Bronchial epithelial cell (primary cell): ENCODE measurements around the gene LRWD1. TPM values are rescaled to one million over a fixed set of nuclear protein-coding genes. Genes with fewer than 3 reads are reported as not detected.

Experiments
- DNase-seq: peaks from one replicate; pipeline ENCODE4 v3.0.0-alpha.2; 2010; ENCODE audit warnings: low read depth
- FAIRE-seq: peaks from 2 replicates; lab custom pipeline; 2011; peaks lifted over from hg19 to GRCh38; lab: Jason Lieb, UNC
- H3K27me3 ChIP-seq: 2 replicates; pipeline ENCODE4 v1.5.1; 2011; ENCODE audit warnings: low read length; ENCODE audit not compliant: control insufficient read depth, insufficient read depth
- H3K36me3 ChIP-seq: 2 replicates; pipeline ENCODE4 v1.5.1; 2011; ENCODE audit warnings: low read length; ENCODE audit not compliant: control insufficient read depth, insufficient read depth
- H3K4me3 ChIP-seq: 2 replicates; pipeline ENCODE4 v1.5.1; 2011; ENCODE audit warnings: mild to moderate bottlenecking, low read depth, low read length, control low read depth
- CTCF ChIP-seq: IDR thresholded peaks from 2 replicates; pipeline ENCODE4 v1.5.1; 2011; ENCODE audit warnings: mild to moderate bottlenecking, moderate library complexity, low read length, control low read depth, inconsistent platforms; ENCODE audit not compliant: insufficient read depth, severe bottlenecking
- total RNA-seq: library from RNA; depleted of rRNA; stranded (reverse); fragments of >200 nt; gene quantifications from 2 replicates; pipeline ENCODE4 v1.2.1, GENCODE V29; 2014

LRWD1 gene
- total RNA-seq, 1 donor from 2014 or later, result 25.3 TPM

GRCh38 chr7:102427019-102427405 is 37.8 kb upstream of the LRWD1 start:
- no peak for DNase-seq
- no peak for TF ChIP-seq CTCF
- Histone ChIP-seq H3K4me3 (no peak overlapping the region), H3K27me3 (no peaks in the 10 kb centered on the region), H3K36me3 (peaks cover 12% of the 10 kb centered on the region)
- no peak for FAIRE-seq

GRCh38 chr7:102429141-102429899 is 35.5 kb upstream of the LRWD1 start:
- FAIRE-seq (no peak), DNase-seq (no peak)
- H3K27me3 ChIP-seq, result no peaks in the 10 kb centered on the region
- TF ChIP-seq CTCF, result no peak
- no peak overlapping the region for H3K4me3 ChIP-seq
- H3K36me3 ChIP-seq, result peaks cover 11% of the 10 kb centered on the region

GRCh38 chr7:102431617-102432298 is 33.0 kb upstream of the LRWD1 start:
- no peak overlapping the region for H3K4me3 ChIP-seq
- H3K27me3 ChIP-seq, result no peaks in the 10 kb centered on the region
- no peaks in the 10 kb centered on the region for H3K36me3 ChIP-seq
- TF ChIP-seq CTCF, result no peak
- FAIRE-seq, result no peak
- DNase-seq, result peak; percentile 17

- FAIRE-seq (no peak), DNase-seq (no peak)
- Histone ChIP-seq H3K36me3 (no peaks in the 10 kb centered on the region), H3K4me3 (peak overlapping the region; percentile 55), H3K27me3 (no peaks in the 10 kb centered on the region)
- no peak for TF ChIP-seq CTCF
These were observed 32.2 kb upstream of the LRWD1 start for GRCh38 chr7:102432442-102433218.

GRCh38 chr7:102433219-102434038 is 31.4 kb upstream of the LRWD1 start, which contains the start of gene ORAI2:
Gene ORAI2, plus strand, starts transcription at chr7:102433575. Its CDS starts 5,382 bp downstream, at chr7:102438957.
- no peak for TF ChIP-seq CTCF
- no peak for FAIRE-seq
- Histone ChIP-seq H3K27me3 (no peaks in the 10 kb centered on the region), H3K36me3 (no peaks in the 10 kb centered on the region), H3K4me3 (peak within 1 kb of the TSS; percentile 55)
- no peak for DNase-seq
